Large intestine (tissue), 3 donors: ENCODE results near the gene STK39. TPM values are rescaled to one million over a fixed set of nuclear protein-coding genes. Genes with fewer than 3 reads are reported as not detected.

Experiments
- DNase-seq, 2 donors: peaks; one replicate each; pipeline versions ENCODE4 v3.0.0 to v3.0.0-alpha.2; 2013
- H3K27ac ChIP-seq: one replicate; pipeline ENCODE4 v1.5.1; 2013; ENCODE audit warnings: low read length
- H3K27me3 ChIP-seq: 2 replicates; pipeline ENCODE4 v1.6.1; 2013; ENCODE audit warnings: low read length; ENCODE audit not compliant: control insufficient read depth, insufficient read depth
- H3K36me3 ChIP-seq: 2 replicates; pipeline ENCODE4 v1.6.1; 2013; ENCODE audit warnings: low read length; ENCODE audit not compliant: control insufficient read depth, insufficient read depth
- H3K4me1 ChIP-seq: one replicate; pipeline ENCODE4 v1.6.1; 2013; ENCODE audit warnings: low read length; ENCODE audit not compliant: control insufficient read depth, insufficient read depth
- H3K4me3 ChIP-seq: one replicate; pipeline ENCODE4 v1.5.1; 2013; ENCODE audit warnings: low read length
- H3K9me3 ChIP-seq: one replicate; pipeline ENCODE4 v1.6.1; 2013; ENCODE audit warnings: mild to moderate bottlenecking, low read depth, low read length, moderate library complexity; ENCODE audit not compliant: control insufficient read depth
- WGBS: methylation state at CpG from one replicate; pipeline ENCODE4 v1.1.5; 2013; ENCODE audit warnings: low lambda C conversion rate; ENCODE audit not compliant: insufficient coverage; 5-methylcytosine and 5-hydroxymethylcytosine counted together
- polyA plus RNA-seq: library from polyadenylated mRNA; unstranded; fragments of 120-200 nt; gene quantifications from one replicate; pipeline ENCODE4 v1.2.1, GENCODE V29; 2013

Gene STK39
- polyA plus RNA-seq, 1 donor, result 22.4 TPM

GRCh38 chr2:168230389-168230788 is 17.0 kb downstream of the STK39 start:
- Histone ChIP-seq H3K27me3 (no peaks in the 10 kb centered on the region), H3K27ac (no peak overlapping the region), H3K36me3 (peaks cover 6% of the 10 kb centered on the region), H3K4me3 (no peak overlapping the region), H3K9me3 (no peaks in the 10 kb centered on the region), H3K4me1 (no peaks in the 10 kb centered on the region)
- DNase-seq, result no peak
- no CpG with 5 or more reads among the region's 5 CpGs for WGBS

- no peak overlapping the region for H3K27ac ChIP-seq
- no peaks in the 10 kb centered on the region for H3K36me3 ChIP-seq
- no peak for DNase-seq
- H3K4me3 ChIP-seq, result no peak overlapping the region
- 100% methylated on average over 1 of the region's 2 CpGs for WGBS
- H3K9me3 ChIP-seq, result no peaks in the 10 kb centered on the region
- peaks cover 10% of the 10 kb centered on the region for H3K4me1 ChIP-seq
- H3K27me3 ChIP-seq, result no peaks in the 10 kb centered on the region
Measured at GRCh38 chr2:168224346-168224745, 23.0 kb downstream of the STK39 start.

GRCh38 chr2:168222088-168222487 is 25.3 kb downstream of the STK39 start:
- WGBS, result 100% methylated on average over 2 of the region's 3 CpGs
- Histone ChIP-seq H3K27me3 (no peaks in the 10 kb centered on the region), H3K27ac (no peak overlapping the region), H3K4me3 (no peak overlapping the region), H3K36me3 (no peaks in the 10 kb centered on the region), H3K4me1 (peaks cover 10% of the 10 kb centered on the region), H3K9me3 (no peaks in the 10 kb centered on the region)
- no peak for DNase-seq

GRCh38 chr2:168220965-168221819 is 26.2 kb downstream of the STK39 start:
- Histone ChIP-seq H3K27ac (peak overlapping the region; percentile 64), H3K4me1 (peaks cover 10% of the 10 kb centered on the region), H3K36me3 (no peaks in the 10 kb centered on the region), H3K9me3 (no peaks in the 10 kb centered on the region), H3K4me3 (no peak overlapping the region), H3K27me3 (no peaks in the 10 kb centered on the region)
- WGBS, result 39% methylated on average over 5 of the region's 11 CpGs
- DNase-seq, result peak; percentile 50 to 81

- 67% methylated on average over 1 of the region's 2 CpGs for WGBS
Measured at GRCh38 chr2:168217920-168218319, 29.5 kb downstream of the STK39 start.

GRCh38 chr2:168216351-168217005 is 30.9 kb downstream of the STK39 start:
- DNase-seq, result no peak
- H3K4me1 ChIP-seq, result peaks cover 24% of the 10 kb centered on the region

More at GRCh38 chr2:168217920-168218319, 29.5 kb downstream of the STK39 start:
- no peaks in the 10 kb centered on the region for H3K9me3 ChIP-seq
- H3K27ac ChIP-seq, result no peak overlapping the region
- H3K27me3 ChIP-seq, result no peaks in the 10 kb centered on the region
- H3K4me3 ChIP-seq, result no peak overlapping the region
- DNase-seq, result no peak
- no peaks in the 10 kb centered on the region for H3K36me3 ChIP-seq
- peaks cover 11% of the 10 kb centered on the region for H3K4me1 ChIP-seq

GRCh38 chr2:168215813-168216212 is 31.6 kb downstream of the STK39 start:
- no peak overlapping the region for H3K4me3 ChIP-seq
- no peaks in the 10 kb centered on the region for H3K36me3 ChIP-seq
- H3K9me3 ChIP-seq, result no peaks in the 10 kb centered on the region
- peaks cover 27% of the 10 kb centered on the region for H3K4me1 ChIP-seq
- no peak for DNase-seq
- no peaks in the 10 kb centered on the region for H3K27me3 ChIP-seq
- no peak overlapping the region for H3K27ac ChIP-seq
- no CpG with 5 or more reads among the region's 1 CpG for WGBS

More at GRCh38 chr2:168216351-168217005, 30.9 kb downstream of the STK39 start:
- no peaks in the 10 kb centered on the region for H3K27me3 ChIP-seq
- H3K36me3 ChIP-seq, result no peaks in the 10 kb centered on the region
- no CpG with 5 or more reads among the region's 12 CpGs for WGBS
- no peak overlapping the region for H3K4me3 ChIP-seq
- H3K9me3 ChIP-seq, result no peaks in the 10 kb centered on the region
- H3K27ac ChIP-seq, result no peak overlapping the region

- Histone ChIP-seq H3K27ac (no peak overlapping the region), H3K36me3 (no peaks in the 10 kb centered on the region), H3K4me1 (peaks cover 20% of the 10 kb centered on the region), H3K9me3 (no peaks in the 10 kb centered on the region), H3K4me3 (no peak overlapping the region), H3K27me3 (no peaks in the 10 kb centered on the region)
- WGBS, result 57% methylated on average over 2 of the region's 3 CpGs
- no peak for DNase-seq
Measured at GRCh38 chr2:168212866-168213265, 34.5 kb downstream of the STK39 start.

GRCh38 chr2:168212167-168212566 is 35.2 kb downstream of the STK39 start:
- Histone ChIP-seq H3K4me3 (no peak overlapping the region), H3K27me3 (no peaks in the 10 kb centered on the region), H3K36me3 (no peaks in the 10 kb centered on the region), H3K27ac (peak overlapping the region; percentile 65), H3K9me3 (no peaks in the 10 kb centered on the region), H3K4me1 (peaks cover 26% of the 10 kb centered on the region)
- peak in 1 of 2 donors; percentile 37 for DNase-seq
- no CpG with 5 or more reads among the region's 4 CpGs for WGBS

- no peak overlapping the region for H3K4me3 ChIP-seq
- no peaks in the 10 kb centered on the region for H3K9me3 ChIP-seq
- H3K36me3 ChIP-seq, result no peaks in the 10 kb centered on the region
- peak overlapping the region; percentile 65 for H3K27ac ChIP-seq
- WGBS, result 0% methylated on average over 1 of the region's 5 CpGs
- DNase-seq, result no peak
- no peaks in the 10 kb centered on the region for H3K27me3 ChIP-seq
- peaks cover 26% of the 10 kb centered on the region for H3K4me1 ChIP-seq
Measured at GRCh38 chr2:168211664-168212163, 35.7 kb downstream of the STK39 start.
